Jurkat, Clone E6-1 (cell line): ENCODE results near the gene EEF2K. TPM values are rescaled to one million over a fixed set of nuclear protein-coding genes. Genes with fewer than 3 reads are reported as not detected.
A peak's percentile ranks its signal among the peaks of the same experiment; 100 is the strongest.
"Not testable (repeated sequence)": the region's sequence is repeated elsewhere in the genome, so short reads cannot be mapped to it uniquely, and the experiment has no call there.

ENCODE experiments used
- DNase-seq: peaks from one replicate; pipeline ENCODE4 v3.0.0-alpha.2; 2011; ENCODE audit warnings: low read depth, low spot score
- H3K4me3 ChIP-seq: 2 replicates; pipeline ENCODE4 v1.5.1; 2011; ENCODE audit warnings: mild to moderate bottlenecking, low read length, control low read depth, moderate library complexity
- polyA plus RNA-seq: library from polyadenylated mRNA; unstranded; fragments of >200 nt; gene quantifications from one replicate; pipeline ENCODE4 v1.2.1, GENCODE V29; 2012; ENCODE audit warnings: missing spikeins; ENCODE audit not compliant: insufficient read length, insufficient read depth

EEF2K gene
- polyA plus RNA-seq = 7.1 TPM

- peak; percentile 78 for DNase-seq
- peak within 1 kb of the TSS; percentile 82 for H3K4me3 ChIP-seq
Measured at GRCh38 chr16:22206013-22206841, at the start of gene EEF2K. EEF2K (plus strand) TSS chr16:22206278; CDS start chr16:22225730, 19,452 bp downstream.

GRCh38 chr16:22161401-22161800 is 44.7 kb upstream of the EEF2K start:
- no peak overlapping the region for H3K4me3 ChIP-seq
- no peak for DNase-seq

GRCh38 chr16:22161999-22162655 is 44.0 kb upstream of the EEF2K start, which contains the start of gene SDR42E2:
SDR42E2 (plus strand) TSS chr16:22162506; CDS start chr16:22165583, 3,077 bp downstream.
- DNase-seq = no peak
- no peak within 1 kb of the TSS for H3K4me3 ChIP-seq

- DNase-seq = no peak
- H3K4me3 ChIP-seq = no peak overlapping the region
Measured at GRCh38 chr16:22162656-22163009, 43.4 kb upstream of the EEF2K start.

- no peak for DNase-seq
- no peak overlapping the region for H3K4me3 ChIP-seq
Measured at GRCh38 chr16:22163806-22164205, 42.3 kb upstream of the EEF2K start.

- no peak for DNase-seq
- no peak overlapping the region for H3K4me3 ChIP-seq
Measured at GRCh38 chr16:22164482-22164881, 41.6 kb upstream of the EEF2K start.

GRCh38 chr16:22165508-22166285 is 40.4 kb upstream of the EEF2K start:
- H3K4me3 ChIP-seq = no peak overlapping the region
- DNase-seq = no peak

- no peak for DNase-seq
- no peak overlapping the region for H3K4me3 ChIP-seq
Measured at GRCh38 chr16:22171953-22172352, 34.1 kb upstream of the EEF2K start.

GRCh38 chr16:22172642-22173041 is 33.4 kb upstream of the EEF2K start:
- DNase-seq, H3K4me3 ChIP-seq: not testable (repeated sequence)

GRCh38 chr16:22174642-22175041 is 31.4 kb upstream of the EEF2K start:
- no peak for DNase-seq
- no peak overlapping the region for H3K4me3 ChIP-seq

- H3K4me3 ChIP-seq = no peak overlapping the region
- DNase-seq = no peak
Measured at GRCh38 chr16:22177968-22178930, 27.8 kb upstream of the EEF2K start.

GRCh38 chr16:22181426-22181825 is 24.7 kb upstream of the EEF2K start:
- no peak for DNase-seq

GRCh38 chr16:22181843-22182242 is 24.2 kb upstream of the EEF2K start:
- no peak for DNase-seq
- no peak overlapping the region for H3K4me3 ChIP-seq

More at GRCh38 chr16:22181426-22181825, 24.7 kb upstream of the EEF2K start:
- H3K4me3 ChIP-seq = no peak overlapping the region

- H3K4me3 ChIP-seq = no peak overlapping the region
- DNase-seq = no peak
Measured at GRCh38 chr16:22183335-22183734, 22.7 kb upstream of the EEF2K start.

- DNase-seq = no peak
- no peak overlapping the region for H3K4me3 ChIP-seq
Measured at GRCh38 chr16:22183901-22184614, 22.0 kb upstream of the EEF2K start.

GRCh38 chr16:22184615-22184968 is 21.5 kb upstream of the EEF2K start:
- H3K4me3 ChIP-seq = no peak overlapping the region
- no peak for DNase-seq

GRCh38 chr16:22186517-22186916 is 19.6 kb upstream of the EEF2K start:
- H3K4me3 ChIP-seq = no peak overlapping the region
- no peak for DNase-seq

- no peak overlapping the region for H3K4me3 ChIP-seq
- DNase-seq = no peak
Measured at GRCh38 chr16:22188267-22188594, 17.8 kb upstream of the EEF2K start.
